Lung microvascular endothelial cell (primary cell): ENCODE data around the gene IL1R1. TPM values are rescaled to one million over a fixed set of nuclear protein-coding genes. Genes with fewer than 3 reads are reported as not detected.
A peak's percentile ranks its signal among the peaks of the same experiment; 100 is the strongest.
"Not testable (repeated sequence)": the region's sequence is repeated elsewhere in the genome, so short reads cannot be mapped to it uniquely, and the experiment has no call there.

Experiments used
- DNase-seq, 2 donors: peaks; one replicate each; pipeline versions ENCODE4 v3.0.0 to v3.0.0-alpha.2; 2010; ENCODE audit warnings: low read depth in 2 of 2
- total RNA-seq: library from RNA; depleted of rRNA; stranded (reverse); fragments of >200 nt; gene quantifications from 2 replicates; pipeline ENCODE4 v1.2.1, GENCODE V29; 2014

IL1R1 gene, protein sequence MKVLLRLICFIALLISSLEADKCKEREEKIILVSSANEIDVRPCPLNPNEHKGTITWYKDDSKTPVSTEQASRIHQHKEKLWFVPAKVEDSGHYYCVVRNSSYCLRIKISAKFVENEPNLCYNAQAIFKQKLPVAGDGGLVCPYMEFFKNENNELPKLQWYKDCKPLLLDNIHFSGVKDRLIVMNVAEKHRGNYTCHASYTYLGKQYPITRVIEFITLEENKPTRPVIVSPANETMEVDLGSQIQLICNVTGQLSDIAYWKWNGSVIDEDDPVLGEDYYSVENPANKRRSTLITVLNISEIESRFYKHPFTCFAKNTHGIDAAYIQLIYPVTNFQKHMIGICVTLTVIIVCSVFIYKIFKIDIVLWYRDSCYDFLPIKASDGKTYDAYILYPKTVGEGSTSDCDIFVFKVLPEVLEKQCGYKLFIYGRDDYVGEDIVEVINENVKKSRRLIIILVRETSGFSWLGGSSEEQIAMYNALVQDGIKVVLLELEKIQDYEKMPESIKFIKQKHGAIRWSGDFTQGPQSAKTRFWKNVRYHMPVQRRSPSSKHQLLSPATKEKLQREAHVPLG
- 11.6 and 52.6 TPM in 2 replicates for total RNA-seq

DNA sequence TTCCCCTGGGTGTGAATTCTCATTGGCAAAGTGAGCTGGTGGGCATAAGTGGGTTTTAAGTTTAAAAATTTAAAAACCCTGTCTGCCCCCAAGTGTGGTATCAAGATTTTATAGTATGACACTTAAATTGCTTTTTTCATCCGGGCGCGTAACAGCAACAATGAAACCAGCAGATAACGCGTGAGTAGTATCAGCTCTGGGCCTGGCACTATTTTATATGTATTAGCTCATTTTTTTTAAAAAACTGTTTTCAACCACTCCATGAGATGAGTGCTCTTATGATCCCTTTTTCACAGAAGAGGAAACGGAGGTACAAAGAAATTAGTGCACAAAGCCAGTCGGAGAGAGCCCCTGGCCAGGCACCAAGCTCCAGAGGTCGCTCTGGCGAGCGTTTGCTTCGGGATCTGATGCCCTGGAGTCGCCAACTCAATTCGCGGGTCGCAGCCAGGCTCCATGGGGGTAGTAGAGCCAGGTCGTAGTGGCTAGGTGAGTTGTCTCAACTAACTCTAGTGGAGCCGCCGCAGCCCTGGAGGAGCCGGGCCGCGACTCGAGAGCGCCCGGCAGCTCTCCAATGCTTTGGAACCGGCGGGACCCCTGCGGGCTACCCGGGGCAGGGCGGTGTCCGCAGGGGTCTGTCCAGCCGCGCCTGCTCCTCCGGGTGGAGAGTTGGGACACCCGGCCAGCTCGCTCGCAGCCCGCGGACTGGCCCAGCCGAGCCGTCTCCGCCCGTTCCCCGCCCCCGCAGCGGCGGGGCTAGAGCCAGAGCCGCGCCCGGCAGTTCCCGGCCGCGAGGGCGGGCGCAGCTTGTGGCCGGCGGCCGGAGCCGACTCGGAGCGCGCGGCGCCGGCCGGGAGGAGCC, at the start of gene IL1R1:
Gene IL1R1, plus strand, starts transcription at position 777 of the 859 bp plus-strand sequence. CDS start 14,979 bp downstream, outside the sequence.
- peak; percentile 79 to 89 for DNase-seq

DNA sequence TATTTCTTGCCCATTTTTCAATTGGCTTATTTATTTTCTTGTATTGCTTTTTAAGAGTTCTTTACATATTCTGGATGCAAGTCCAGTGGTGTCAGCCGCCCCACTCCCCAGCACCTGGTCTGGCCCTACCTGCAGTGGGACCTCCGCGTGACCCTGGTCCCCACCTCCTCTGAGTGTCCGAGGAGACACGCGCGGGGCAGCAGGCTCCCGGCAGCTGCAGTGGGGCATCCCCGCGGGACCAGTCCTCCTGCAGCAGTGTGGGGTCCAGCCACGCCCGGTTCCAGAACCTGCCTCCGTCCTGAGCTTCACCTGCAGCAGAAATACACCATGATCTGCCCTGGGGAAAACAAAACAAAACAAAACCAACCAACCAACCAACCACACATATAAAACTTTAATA, 48.9 kb upstream of the IL1R1 start:
- no peak for DNase-seq

DNA sequence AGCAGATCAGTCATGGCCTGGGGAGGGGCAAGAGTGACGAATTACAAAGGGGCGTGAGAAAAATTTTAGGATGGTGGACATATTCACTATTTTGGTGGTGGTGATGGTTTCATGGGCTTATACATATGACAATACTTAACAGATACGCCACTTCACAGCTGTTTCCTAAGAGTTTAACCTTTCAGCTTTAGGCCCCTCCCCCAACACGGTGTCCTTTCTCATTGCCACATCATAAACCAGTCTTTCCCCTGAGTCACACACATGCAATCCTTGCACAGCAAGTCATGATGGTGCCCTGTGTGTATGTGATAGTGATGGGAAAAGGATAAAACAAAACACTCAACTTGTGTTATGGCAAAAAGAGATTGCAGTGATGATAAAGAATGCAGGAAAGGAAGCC, 47.6 kb upstream of the IL1R1 start:
- peak; percentile 83 to 92 for DNase-seq

DNA sequence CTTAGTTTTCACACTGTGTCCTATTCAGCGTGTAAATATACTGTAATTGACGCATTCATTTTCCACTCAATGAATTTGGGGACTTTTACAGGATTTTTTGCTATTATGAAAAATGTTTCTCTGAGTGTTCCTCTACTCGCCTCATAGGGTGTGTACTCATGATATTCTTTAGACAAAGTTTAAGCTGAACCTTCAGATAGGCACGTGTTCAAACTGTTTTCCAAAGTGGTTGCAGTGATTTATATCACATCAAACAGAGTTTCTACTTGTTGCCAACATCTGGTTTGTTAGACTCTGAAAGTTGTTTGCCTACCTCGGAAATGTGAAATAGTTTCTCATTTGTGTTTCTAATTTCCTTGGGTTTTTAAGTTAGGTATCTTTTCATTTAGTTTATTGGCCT, 46.4 kb upstream of the IL1R1 start:
- no peak for DNase-seq

DNA sequence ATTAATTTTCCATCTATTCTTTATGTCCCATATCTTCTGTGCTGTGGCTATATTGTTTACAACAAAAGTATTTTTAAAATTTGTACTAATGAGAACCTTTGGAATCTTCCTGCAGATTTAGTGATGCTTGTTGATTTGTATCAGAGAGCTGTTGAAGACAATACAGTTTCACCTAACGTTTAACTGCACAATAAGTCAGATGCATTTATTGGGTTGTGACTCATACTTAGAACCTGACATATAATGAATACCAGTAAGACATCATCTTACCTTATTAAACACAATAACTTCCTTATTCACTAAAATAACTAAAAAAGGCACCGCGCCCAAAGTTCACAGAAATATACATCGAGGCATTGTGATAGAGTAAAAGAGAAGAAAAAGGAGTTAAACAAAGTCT, 43.8 kb upstream of the IL1R1 start:
- no peak for DNase-seq

DNA sequence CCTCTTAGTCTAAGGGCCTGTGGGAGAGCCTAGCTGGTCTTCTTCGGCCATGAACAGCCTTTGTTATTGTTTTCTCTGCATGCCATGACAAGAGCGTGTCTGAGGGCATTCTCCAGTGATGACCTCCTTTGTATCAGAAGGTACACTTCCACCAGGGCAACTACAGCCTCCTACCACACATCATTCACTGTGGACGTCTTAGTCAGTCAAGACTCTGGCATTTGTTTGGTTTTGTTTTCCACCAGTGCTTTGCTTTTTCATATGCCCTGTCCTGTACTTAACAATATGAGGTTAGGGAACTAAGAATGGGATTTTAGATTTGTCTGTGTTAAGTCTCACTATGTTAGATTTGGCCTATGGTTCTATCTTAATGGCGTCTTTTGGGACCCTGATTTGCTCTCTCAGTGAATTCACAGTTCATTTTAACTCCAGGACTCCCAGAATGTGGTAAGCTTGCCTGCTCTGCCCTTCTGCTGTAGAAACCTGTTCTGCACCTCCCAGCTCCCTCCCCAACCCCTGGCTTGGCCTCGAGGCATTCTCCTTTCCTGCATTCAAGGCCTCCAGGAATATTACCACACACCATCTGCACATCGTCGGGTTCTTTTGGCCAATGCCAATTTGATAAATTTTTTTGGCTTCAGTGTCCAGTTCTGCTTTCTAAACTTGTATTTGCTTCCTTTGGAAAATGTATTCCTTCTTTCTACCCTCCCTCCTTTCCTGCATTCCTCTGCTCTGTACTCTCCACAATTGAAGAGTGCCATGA, 42.8 kb upstream of the IL1R1 start:
- no peak for DNase-seq

DNA sequence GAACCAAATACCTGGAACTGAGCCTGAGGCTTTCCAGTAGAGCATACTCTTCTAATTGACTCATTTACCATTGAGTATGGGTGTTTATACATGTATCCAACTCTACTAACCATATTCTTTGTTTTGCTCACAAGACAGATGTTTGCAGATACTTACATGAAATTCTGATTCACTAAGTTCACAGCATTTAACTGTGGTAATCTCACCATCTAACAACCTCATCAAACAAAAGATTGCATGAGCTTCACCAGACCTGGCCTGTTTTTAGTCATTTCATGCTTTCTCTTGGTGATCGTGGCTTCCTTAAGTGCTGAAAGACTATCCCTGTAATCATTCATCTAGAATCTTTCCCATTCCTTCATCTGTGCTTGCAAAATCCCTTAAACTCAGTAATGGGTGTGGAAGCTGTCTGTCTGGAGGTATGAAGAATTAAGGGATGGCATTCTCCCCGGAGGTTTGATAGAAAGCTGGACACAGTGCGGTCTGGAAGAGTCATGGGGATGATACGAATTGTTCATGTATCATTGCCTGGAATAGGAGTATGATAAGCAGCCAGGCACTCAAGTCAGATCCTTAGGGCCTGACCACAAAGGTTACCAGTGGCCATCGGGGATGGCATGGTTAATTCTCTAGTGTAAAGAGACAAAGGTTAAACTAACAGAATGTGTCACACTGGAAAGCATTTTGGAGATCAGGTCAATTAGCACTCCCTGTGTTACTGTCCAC, 42.0 kb upstream of the IL1R1 start:
- no peak for DNase-seq

DNA sequence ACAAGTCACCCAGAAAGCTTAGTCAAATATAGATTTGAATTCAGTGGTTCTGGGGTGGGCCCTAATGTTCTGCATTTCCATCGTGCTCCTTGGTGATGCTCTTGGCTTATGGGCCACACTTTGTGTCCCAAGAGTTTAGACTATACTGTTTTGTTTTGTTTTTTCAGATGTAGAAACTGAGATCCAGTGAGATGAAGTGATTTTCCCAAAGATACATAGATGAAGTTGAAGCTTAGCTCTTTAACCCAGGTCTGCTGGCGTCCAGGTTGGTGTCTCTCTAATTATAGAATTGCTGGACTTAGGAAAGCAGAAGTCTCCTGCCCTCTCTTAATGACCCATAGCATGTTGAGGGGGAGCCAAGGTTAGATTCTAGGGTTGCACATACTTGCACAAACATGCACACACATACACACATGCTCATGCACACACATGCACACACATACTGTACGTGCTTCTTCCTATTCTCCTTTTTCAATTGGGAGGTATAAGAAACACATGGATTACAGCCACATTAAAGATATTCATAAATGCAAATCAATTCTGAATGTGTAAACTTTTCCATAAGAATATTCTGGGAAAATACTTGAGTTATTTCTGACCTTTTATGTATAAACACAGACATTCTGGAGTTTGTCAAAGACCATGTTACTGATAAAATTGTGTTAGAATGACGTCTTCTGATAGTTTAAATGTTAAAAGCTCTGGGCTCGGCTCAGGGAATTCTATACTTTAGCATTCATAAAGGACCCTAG, 41.3 kb upstream of the IL1R1 start:
- no peak for DNase-seq

DNA sequence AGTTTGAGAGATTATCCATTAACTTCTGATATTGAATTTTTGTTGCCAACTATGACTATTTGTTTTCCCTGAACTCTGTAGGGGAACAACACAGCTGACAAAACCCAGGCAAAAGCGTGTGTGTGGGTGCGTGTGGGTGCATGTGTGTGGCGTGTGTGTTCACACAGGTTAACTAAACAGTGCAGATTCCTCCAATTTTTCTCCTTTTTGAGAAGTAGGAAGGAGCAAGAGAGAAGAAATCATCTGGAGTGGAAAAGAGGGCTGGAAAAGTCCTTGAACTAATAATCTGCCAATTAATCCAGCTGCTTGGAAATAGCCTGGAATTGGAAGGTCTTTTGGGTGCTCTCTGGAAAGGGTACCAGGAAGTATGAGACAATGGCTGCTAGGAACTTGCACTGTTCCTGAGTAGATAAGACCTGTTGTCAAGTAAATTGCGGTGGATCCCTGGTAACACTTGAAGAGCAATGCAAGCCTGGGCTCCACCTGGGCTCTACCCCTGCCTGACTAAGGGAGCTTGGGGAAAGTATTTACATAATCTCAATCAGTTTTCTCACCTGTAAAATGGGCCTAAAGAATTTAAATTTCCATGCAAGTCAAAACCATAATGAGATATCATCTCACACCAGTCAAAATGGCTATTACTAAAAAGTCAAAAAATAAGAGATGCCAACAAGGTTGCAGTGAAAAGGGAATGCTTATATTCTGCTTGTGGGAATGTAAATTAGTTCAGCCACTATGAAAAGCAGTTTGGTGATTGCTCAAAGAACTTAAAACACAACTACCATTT, 40.5 kb upstream of the IL1R1 start:
- DNase-seq, result peak in 1 of 2 donors; percentile 23

DNA sequence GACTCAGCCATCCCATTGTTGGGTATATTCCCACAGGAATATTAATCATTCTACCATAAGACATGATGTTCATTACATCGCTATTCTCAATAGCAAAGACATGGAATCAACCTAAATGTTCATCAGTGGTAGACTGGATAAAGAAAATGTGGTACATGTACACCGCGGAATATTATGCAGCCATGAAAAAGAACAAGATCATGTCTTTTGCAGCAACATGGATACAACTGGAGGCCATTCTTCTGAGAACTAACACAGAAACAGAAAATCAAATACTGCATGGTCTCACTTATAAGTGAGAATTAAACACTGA, 40.0 kb upstream of the IL1R1 start:
- not testable (repeated sequence) for DNase-seq

DNA sequence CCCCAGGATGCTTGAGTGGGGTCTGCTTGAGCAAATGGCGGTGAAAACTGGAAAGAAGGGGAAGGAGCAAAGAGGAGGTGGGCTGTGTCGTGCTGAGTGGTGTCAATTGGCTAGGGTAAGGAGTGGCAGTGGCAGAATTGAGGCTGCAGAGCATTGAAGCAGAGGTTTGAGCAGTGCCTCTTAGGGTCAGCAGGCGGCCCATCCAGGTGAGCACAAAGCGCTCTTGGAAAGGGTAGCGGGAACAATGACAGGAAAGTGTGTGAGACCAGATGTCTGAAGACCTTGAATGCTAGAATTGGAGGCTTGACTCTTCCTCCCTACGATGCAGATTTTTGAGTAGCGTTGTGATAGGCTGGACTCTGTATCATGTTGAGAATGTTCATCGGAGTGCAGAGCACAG, 39.3 kb upstream of the IL1R1 start:
- DNase-seq, result no peak

DNA sequence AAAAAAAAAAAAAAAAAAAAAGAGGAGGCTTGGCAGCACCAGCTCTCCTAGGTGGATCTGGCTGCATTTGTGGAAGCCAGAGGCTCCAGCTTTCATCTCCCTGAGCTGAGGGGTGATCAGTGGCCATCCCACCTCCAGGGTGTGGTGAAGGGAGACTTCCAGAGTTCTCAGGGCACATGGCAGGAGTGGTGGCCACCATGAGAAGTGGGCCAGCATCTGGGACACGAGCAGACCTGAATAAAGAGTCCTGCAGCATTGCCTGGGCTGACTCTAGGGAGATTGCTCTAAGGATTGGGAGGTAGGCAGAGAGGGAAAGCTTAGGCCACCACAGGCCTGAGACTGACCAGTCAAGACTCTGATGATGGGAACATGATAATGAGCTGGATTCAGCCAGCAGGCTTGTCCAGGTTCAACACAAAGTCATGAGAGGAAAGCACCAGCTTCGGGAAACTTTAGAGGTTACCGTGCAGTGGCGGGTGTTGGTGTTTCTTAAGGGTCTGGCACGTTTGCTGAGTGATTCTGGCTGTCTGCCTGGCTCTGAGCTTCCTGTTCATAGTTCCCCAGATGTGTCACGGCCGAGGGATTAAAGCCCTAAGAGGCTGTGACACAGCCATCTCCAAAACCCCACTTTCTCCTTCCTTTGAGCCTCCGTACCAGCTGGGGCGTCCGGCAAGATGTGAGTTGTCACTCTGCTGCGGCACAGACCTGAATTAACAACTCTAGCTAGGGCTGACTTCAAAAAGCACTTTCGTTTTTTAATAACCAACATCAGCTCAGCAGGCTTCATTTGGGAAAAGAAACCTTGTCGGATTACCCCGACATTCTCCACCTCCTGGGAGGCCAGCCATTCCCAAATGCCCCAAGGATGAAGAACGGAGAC, 38.3 kb upstream of the IL1R1 start:
- DNase-seq, result peak in 1 of 2 donors; percentile 88

DNA sequence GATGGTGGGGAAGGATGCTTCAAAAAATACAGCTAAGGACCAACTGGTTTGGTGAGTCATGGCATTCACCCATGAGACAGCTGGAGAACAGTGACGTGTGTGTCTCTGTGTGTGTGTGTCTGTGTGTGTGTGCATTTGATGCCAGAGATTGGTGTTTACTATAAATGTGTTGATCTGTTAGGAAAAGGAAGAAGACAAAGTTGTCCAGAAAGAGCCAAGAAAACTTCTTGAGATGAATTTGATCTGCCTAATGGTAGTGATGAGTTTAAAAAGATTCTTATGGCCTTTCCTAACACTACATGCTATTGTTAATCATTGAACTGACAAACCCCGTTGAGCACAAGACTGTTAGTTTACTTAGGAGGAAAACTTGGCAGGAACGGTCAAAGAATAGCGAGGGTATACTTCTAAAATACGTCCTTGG, 36.4 kb upstream of the IL1R1 start:
- peak in 1 of 2 donors; percentile 79 for DNase-seq

DNA sequence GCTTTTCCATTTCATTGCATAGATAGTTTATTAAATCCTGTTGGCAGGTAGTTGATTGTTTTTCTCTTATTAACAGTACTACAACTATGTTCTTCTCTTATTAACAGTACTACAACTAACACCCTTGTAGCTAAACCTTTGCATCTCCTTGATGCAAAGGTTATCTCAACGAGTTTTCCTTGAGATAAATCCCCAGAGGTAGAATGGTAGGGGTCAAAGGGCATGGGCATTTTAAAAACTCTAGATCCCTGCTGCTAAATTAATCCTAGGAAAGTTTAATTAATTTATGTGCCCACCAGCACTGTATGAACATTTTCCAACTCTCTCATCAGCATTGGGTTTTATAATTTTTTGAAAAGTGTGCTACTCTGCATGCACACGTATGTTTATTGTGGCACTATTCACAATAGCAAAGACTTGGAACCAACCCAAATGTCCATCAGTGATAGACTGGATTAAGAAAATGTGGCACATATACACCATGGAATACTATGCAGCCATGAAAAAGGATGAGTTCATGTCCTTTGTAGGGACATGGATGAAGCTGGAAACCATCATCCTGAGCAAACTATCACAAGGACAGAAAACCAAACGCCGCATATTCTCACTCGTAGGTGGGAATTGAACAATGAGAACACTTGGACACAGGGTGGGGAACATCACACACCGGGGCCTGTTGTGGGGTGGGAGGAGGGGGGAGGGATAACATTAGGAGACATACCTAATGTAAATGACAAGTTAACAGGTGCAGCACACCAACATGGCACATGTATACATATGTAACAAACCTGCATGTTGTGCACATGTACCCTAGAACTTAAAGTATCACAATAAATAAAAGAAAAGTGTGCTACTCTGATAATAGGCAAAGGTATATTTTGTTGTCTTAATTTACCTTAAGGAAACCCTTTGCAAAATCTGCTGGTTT, 35.5 kb upstream of the IL1R1 start:
- not testable (repeated sequence) for DNase-seq

DNA sequence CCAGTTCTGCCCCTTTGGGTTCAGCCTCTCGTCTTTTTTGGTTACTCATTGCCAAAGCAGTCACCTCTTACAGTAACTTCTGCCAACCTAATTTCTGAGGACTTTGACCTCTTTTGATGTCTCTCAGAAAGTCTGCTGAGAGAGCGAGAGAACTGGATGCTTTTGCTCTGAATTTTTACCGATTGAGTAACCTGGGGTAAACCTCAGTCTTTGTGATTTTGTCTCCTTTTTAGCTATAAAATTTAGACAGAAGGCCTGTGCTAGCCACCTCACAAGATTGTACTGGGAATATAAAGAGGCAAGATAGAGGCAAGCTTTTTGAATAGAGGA, 34.8 kb upstream of the IL1R1 start:
- DNase-seq, result no peak

DNA sequence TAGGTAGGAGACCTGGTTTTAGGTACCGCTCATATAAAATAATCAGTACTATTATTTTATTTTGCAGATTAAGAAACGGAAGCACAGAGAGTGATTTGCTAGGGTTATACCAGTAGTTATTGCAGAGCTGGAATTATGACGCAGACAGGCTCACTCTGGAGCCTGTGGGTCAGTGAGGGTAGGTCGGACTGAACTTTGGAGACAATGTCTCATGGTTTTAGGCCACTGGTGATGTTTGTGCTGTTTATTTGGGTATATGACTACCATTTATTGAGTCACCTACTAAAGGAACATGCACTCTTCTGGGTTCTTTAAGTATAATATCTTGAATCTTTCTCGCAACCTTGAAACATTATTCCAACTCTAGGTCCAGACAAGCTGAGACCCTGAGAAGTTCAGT, 33.5 kb upstream of the IL1R1 start:
- no peak for DNase-seq

DNA sequence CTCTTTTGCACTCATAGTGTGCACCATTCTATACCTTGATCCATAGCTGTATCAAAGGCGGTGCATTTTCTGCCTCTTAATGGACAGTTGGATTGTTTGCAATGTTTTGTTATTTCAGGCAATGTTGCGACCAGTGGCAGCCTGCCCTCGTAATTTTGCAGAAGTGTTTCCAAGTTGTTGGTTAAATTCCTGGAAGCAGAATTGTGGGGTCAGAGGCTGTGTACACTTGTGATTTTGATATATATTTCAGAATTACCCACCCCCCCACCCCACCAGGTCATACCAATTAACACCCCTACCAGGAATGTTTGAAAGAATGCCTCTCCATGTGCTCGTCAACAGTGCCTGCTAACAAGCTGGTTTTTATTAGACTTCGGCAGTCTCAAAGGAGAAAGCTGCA, 32.4 kb upstream of the IL1R1 start:
- DNase-seq, result peak in 1 of 2 donors; percentile 36
